Esophagus squamous epithelium (tissue), 5 donors: Measurements from ENCODE around the gene UBE2N. TPM values are rescaled to one million over a fixed set of nuclear protein-coding genes. Genes with fewer than 3 reads are reported as not detected.
A peak's percentile ranks its signal among the peaks of the same experiment; 100 is the strongest.
"Not testable (repeated sequence)": the region's sequence is repeated elsewhere in the genome, so short reads cannot be mapped to it uniquely, and the experiment has no call there.

Experiments
- DNase-seq: peaks from one replicate; lab custom pipeline; 2025; lab: John Stamatoyannopoulos, UW
- H3K27ac ChIP-seq, 4 donors: fragments of 200-600 bp; sonication (generic); one replicate each; pipeline ENCODE4 v1.5.1; 2016 to 2019; ENCODE audit warnings: mild to moderate bottlenecking in 1 of 4
- H3K27me3 ChIP-seq, 4 donors: fragments of 200-600 bp; sonication (generic); 1 replicate in 3 of 4; 2 replicates in 1 of 4; pipeline versions ENCODE4 v1.5.1 to v1.6.0; 2017 to 2021; ENCODE audit warnings: antibody characterized with exemption in 1 of 4
- H3K36me3 ChIP-seq, 3 donors: fragments of 200-600 bp; sonication (generic); one replicate each; pipeline ENCODE4 v1.5.1; 2016 to 2019
- H3K4me1 ChIP-seq, 3 donors: fragments of 200-600 bp; sonication (generic); one replicate each; pipeline ENCODE4 v1.5.1; 2017 to 2019
- H3K4me3 ChIP-seq, 4 donors: fragments of 200-600 bp; sonication (generic); 1 replicate in 3 of 4; 2 replicates in 1 of 4; pipeline ENCODE4 v1.5.1; 2016 to 2019; ENCODE audit warnings: mild to moderate bottlenecking in 2 of 4, moderate library complexity in 1 of 4
- H3K9me3 ChIP-seq, 3 donors: fragments of 200-600 bp; sonication (generic); one replicate each; pipeline ENCODE4 v1.5.1; 2016 to 2019
- CTCF ChIP-seq, 6 experiments: fragments of 450-650 bp in 4 of 6; fragments of 200-600 bp in 2 of 6; sonication (generic) in 2 of 6; IDR thresholded peaks; one replicate each; pipeline ENCODE4 v1.5.1; 2016 to 2019; ENCODE audit warnings: antibody characterized with exemption in 6 of 6, mild to moderate bottlenecking in 4 of 6, moderate library complexity in 4 of 6
- POLR2A ChIP-seq, 4 donors: fragments of 450-650 bp; IDR thresholded peaks; one replicate each; pipeline ENCODE4 v1.6.1; 2017; ENCODE audit warnings: antibody characterized with exemption in 4 of 4, mild to moderate bottlenecking in 4 of 4, moderate library complexity in 3 of 4
- WGBS, 2 donors: methylation state at CpG; one replicate each; pipeline ENCODE4 v1.1.5; 2018; 5-methylcytosine and 5-hydroxymethylcytosine counted together
- intact Hi-C: fragments of 100-400 bp; cut with DNase I; formaldehyde crosslinking; loops from one replicate; pipeline ENCODE4 v1.15.0; 2022
- total RNA-seq, 4 donors: library from RNA; depleted of rRNA; stranded (reverse); fragments of >200 nt; gene quantifications; one replicate each; pipeline ENCODE4 v1.1.0, GENCODE V29; 2016
- donor health status: DM: yes; HTN: yes; CAD: no.

The UBE2N gene
- total RNA-seq, 4 donors from 2014 or later: 32.6 to 52.8 (median 43.3) TPM

DNA sequence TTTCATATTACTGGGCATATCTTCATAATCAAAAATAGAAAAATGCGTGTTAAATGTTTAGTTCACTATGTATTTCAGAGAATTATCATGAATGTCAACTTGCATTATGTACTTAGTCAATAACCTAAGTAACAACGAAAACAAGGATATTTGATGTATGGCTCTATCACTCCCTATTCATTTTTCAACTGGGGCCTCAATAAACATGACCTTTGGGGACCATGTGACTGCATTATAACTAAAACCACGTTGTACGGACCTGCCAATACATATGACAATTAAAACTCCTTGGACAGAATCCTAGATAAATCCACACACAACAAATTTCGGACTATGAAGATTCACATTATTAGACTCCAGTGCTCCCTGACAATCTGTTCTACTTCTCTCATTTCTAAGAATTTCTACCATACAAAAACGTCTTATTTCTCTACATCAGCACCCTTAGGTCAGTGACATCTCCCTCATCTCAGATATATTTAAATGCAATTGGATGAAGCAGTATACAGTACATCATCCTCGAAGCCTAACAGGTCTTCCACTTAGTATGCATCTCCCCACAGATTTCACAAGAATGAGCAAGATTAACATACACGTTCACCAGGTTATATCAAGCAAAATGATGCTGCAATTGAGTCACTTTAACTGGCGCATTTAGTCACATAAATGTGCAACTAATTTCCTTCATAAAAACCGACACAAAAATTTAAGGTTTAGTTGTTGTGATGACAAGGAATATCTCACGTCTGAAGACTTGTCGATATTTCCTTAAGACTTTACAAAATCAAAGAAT lies 1.5 kb downstream of the UBE2N start:
- intact Hi-C loops: no loop called here
- H3K27ac ChIP-seq: peak overlapping the region in 2 of 4 donors; percentile 96 to 98

GRCh38 chr12:93438266-93439050 lies 3.3 kb downstream of the UBE2N start:
- Histone ChIP-seq H3K27me3 (no peaks in the 10 kb centered on the region), H3K9me3 (no peaks in the 10 kb centered on the region), H3K27ac (no peak overlapping the region), H3K4me3 (no peak overlapping the region), H3K4me1 (peaks cover 20 to 87% (median 46%) of the 10 kb centered on the region in 3 donors), H3K36me3 (no peaks in the 10 kb centered on the region)
- intact Hi-C loops: no loop called here
- WGBS, 2 donors: 58 to 66% methylated on average over 3 of the region's 3 CpGs
- DNase-seq: no peak
- no peak for TF ChIP-seq POLR2A (IDR thresholded peaks at IDR 0.05)
- TF ChIP-seq CTCF (IDR thresholded peaks at IDR 0.05): no peak

More for the DNA sequence above, 1.5 kb downstream of the UBE2N start:
- Histone ChIP-seq H3K36me3 (no peaks in the 10 kb centered on the region), H3K27me3 (no peaks in the 10 kb centered on the region), H3K4me1 (peaks cover 24 to 77% (median 32%) of the 10 kb centered on the region in 3 donors), H3K9me3 (no peaks in the 10 kb centered on the region), H3K4me3 (peak overlapping the region; percentile 78 to 99 (median 90))
- TF ChIP-seq POLR2A (IDR thresholded peaks at IDR 0.05): no peak
- TF ChIP-seq CTCF (IDR thresholded peaks at IDR 0.05): no peak
- no peak for DNase-seq
- 13 to 14% methylated on average over 12 of the region's 12 CpGs for WGBS, 2 donors

GRCh38 chr12:93434256-93434865 lies 7.4 kb downstream of the UBE2N start:
- WGBS, 2 donors: 41 to 58% methylated on average over 5 of the region's 5 CpGs
- no peaks in the 10 kb centered on the region for H3K36me3 ChIP-seq
- DNase-seq: no peak
- no peak for TF ChIP-seq POLR2A (IDR thresholded peaks at IDR 0.05)
- TF ChIP-seq CTCF (IDR thresholded peaks at IDR 0.05): no peak
- no peaks in the 10 kb centered on the region for H3K9me3 ChIP-seq
- intact Hi-C loops: no loop called here
- H3K4me1 ChIP-seq: peaks cover 3 to 88% (median 34%) of the 10 kb centered on the region in 3 donors
- peak overlapping the region in 1 of 4 donors; percentile 14 for H3K27ac ChIP-seq
- no peak overlapping the region for H3K4me3 ChIP-seq
- H3K27me3 ChIP-seq: no peaks in the 10 kb centered on the region

- H3K36me3 ChIP-seq, H3K27me3 ChIP-seq, H3K27ac ChIP-seq, H3K9me3 ChIP-seq, DNase-seq, H3K4me3 ChIP-seq, intact Hi-C loops: not testable (repeated sequence)
- WGBS, 2 donors: 84 to 88% methylated on average over 6 of the region's 6 CpGs
- peaks cover 6 to 88% (median 39%) of the 10 kb centered on the region in 3 donors for H3K4me1 ChIP-seq
Observed at GRCh38 chr12:93432031-93432430, 9.7 kb downstream of the UBE2N start.

DNA sequence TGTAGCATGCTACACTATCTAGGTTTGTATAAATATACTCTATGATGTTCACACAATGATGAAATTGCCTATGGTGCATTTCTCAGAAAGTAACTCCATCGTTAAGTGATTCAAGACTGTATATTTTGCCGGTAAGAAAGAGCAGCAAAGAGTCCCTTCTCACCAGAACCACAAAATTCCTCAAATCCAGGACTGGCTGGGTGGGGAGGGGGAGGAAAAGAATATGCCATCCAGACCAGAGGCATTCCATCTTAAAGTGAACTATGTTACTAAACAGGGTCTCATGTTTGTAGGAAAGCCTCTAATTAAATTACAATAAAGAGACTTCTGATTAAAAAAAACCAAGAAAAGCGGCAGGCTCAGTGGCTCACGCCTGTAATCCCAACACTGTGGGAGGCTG lies 11.5 kb downstream of the UBE2N start:
- DNase-seq: no peak
- Histone ChIP-seq H3K9me3 (no peaks in the 10 kb centered on the region), H3K27me3 (no peaks in the 10 kb centered on the region), H3K4me1 (peaks cover 7 to 89% (median 49%) of the 10 kb centered on the region in 3 donors), H3K27ac (no peak overlapping the region), H3K36me3 (no peaks in the 10 kb centered on the region), H3K4me3 (no peak overlapping the region)
- intact Hi-C loops: no loop called here
- 74 to 83% methylated on average over 4 of the region's 4 CpGs for WGBS, 2 donors
- TF ChIP-seq CTCF (IDR thresholded peaks at IDR 0.05): no peak
